SW 1271 (cell line): ENCODE data around the gene HS3ST2.
"Not testable (repeated sequence)": the region's sequence is repeated elsewhere in the genome, so short reads cannot be mapped to it uniquely, and the experiment has no call there.

Experiments used
- DNase-seq, 2 experiments: peaks; one replicate each; lab custom pipeline; 2025; lab: John Stamatoyannopoulos, UW

Gene HS3ST2

DNA sequence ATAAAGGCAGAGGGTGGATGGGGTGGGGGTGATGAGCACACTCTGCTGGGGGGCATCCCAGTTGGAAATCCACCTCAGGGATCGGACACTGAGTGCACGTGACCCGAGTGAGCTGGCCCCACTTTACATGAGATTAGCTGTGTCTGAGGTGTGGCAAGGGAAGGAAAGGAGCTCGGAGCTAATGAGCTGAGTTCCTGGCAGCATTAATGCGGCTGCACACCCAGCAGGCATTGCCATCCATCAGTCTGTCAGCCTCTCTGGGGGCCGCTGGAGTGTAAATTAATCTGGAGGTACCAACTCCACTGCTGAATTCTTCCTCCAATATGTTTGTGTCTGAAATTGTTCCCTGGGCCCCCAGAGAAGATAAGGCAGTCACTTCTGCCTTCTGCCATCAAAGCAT, 65.5 kb downstream of the HS3ST2 start:
- no peak for DNase-seq

DNA sequence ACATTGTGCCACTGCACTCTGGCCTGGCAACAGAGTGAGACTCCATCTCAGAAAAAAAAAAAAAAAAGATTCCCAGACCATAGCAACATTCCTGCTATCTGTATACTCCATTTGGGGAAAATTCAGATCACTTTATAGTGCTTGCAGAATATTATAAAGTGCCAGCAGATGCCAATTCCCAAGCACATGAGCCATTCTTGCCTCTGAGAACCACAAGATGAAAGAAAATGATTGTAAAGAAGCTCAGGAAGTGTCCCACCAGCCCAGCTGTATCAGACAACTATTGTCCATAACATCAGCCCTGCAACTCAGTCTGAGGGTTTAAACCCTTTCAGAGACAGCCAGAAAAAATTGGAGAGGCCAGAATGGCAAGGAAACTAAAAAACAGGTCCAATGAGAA, 69.0 kb downstream of the HS3ST2 start:
- DNase-seq = no peak

DNA sequence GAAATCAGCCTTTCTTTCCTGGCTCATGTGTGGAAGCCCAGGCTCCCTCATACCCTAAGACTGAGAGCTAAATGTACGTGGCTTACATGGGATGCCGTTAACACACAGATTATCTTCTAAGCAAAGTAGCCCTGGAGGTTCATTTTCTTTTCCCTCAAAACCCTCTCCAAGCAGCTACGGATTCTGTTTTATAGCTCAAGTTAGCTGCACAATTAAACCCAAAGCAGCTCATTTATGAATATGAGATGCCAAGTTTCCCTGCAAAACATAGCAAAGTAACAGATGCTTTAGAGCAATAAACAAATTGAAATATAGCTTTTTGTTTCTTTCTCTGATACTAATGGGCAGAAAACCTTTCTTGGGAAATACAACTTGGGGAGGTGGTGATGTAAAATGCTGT, 72.0 kb downstream of the HS3ST2 start:
- DNase-seq = no peak

DNA sequence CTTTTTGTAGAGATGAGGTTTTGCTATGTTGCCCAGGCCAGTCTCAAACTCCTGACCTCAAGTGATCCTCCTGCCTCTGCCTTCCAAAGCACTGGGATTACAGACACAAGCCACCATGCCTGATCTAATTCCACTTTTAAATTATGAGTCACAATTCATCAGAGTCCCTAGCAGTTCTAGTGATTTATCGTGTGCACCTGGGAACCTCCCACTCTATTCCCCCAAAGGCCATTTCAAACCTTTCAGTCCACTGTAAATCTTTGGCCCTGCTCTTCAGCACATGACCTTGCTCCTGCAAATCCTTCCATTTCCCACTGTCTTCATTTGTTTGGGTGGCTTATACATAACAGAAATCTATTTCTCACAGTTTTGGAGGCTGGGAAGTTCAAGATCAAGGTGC, 73.0 kb downstream of the HS3ST2 start:
- DNase-seq = no peak

DNA sequence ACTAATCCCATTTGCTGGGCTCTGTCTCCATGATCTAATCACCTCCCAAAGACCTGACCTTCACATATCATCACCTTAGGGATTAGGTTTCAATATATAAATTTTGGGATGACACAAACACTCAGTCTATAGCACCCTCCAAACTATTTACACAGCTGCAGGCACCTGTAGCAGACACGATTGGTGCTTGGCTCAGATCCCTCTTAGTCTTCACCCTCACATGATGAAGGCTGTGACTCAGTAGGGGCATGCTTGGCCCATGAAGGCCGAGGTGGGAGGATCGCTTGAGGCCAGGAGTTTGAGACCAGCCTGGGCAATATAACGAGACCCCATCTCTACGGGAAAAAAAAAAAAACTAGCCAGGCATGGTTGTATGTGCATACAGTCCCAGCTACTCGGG, 73.5 kb downstream of the HS3ST2 start:
- no peak for DNase-seq

DNA sequence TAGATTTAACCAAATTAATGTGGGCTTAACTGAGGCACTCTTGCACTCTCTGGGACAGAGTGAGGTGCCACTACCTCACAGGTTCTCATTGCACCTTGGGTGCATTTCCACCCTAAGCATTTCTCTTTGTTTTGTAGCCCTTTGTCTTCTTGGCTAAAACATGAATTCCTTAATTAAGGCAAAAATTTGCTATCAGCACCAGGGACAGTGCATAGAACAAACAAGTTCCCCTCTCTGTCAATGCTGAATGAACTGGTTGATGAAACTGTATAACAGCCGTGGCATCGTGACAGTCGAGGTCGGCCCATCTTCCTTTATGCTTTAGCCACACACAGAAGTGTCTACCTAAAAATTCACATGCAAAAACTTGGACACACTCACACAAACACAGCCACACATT, 74.8 kb downstream of the HS3ST2 start:
- no peak for DNase-seq

DNA sequence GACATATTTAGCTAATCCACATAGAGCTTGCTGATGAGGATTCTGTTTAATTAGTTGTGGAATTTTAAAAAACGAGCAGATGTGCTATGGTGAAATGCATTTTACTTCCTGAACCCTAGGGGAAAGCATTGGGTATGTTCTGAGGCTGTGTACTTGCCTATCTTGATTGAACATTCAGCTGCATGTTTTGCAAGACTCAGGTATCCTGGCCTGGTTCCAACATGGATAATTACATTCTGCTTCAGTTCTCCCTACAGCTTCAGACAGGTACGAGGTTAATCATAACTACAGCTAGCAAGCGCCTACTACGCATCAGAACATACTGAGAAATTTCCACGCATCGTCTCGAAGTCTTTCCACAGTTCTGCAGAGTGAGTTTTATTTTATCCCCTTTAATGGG, 77.0 kb downstream of the HS3ST2 start:
- DNase-seq = no peak

DNA sequence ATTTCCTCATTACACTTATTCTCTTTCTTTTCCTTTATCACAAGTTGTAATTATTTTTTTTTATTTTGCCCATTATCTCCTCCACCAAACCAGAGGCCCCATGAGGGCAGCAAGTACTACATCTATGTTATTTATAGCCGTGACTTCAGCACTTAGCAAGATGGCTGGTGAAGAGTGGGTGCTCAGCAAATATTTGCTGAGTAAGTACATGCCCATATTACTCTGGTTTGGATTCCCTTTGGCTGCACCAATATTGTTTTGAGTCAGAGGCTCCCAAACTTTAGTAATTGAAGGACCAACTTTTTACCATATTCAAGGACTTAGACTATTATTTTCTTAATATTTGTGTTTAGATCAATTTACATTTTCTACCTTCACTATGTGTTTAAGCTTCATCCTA, 83.2 kb downstream of the HS3ST2 start:
- DNase-seq = no peak

DNA sequence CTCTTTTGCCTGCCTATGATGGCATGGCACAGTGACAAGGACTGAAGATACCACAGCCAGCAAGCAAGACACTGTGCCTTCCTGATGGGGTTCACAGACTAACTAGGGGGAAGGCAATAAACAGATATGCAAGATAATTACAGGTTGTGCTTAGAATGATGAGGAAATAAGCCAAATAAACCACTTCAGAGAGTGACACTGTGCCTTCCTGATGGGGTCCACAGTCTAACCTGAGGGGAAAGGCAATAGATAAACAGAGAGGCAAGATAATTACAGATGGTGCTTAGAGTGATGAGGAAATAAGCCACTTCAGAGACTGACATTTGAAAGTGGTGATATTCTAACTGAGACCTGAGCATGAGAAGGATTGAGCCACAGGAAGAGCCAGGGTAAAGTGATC, 84.2 kb downstream of the HS3ST2 start:
- DNase-seq = no peak

DNA sequence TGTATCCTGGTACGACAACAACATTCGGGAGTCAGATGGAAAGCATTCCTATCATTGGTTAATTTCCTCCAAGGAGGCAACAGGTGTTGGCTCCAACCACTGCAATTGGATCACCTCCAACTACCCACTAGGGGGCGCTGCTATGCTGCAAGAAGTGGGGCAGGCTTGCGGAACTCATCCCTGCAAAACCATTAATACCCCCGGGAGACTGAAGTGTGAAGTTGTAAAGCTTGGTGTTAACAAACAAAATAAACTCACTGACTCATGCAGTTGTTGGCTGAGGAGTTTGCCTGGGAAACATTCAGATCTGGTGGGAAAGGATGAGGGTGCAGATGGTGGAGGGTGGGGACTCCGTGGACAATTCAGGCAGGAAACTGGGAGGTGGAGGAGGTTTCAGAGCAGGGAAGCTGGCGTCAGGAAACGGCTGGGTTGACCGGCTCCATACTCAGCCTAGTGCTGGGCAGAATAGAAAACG, 84.9 kb downstream of the HS3ST2 start:
- DNase-seq = peak in 1 of 2 experiments; percentile 16

DNA sequence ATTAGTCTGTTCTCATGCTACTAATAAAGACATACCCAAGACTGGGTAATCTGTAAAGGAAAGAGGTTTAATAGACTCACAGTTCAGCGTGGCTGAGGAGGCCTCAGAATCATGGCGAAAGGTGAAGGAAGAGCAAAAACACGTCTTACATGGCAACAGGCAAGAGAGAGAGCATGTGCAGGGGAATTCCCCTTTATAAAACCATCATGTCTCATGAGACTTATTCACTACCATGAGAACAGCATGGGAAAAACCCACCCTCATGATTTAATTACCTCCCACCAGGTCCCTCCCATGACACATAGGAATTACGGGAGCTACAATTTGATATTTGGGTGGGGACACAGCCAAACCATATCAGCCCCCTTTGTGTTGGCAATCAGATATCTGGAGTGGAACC, 85.6 kb downstream of the HS3ST2 start:
- not testable (repeated sequence) for DNase-seq

DNA sequence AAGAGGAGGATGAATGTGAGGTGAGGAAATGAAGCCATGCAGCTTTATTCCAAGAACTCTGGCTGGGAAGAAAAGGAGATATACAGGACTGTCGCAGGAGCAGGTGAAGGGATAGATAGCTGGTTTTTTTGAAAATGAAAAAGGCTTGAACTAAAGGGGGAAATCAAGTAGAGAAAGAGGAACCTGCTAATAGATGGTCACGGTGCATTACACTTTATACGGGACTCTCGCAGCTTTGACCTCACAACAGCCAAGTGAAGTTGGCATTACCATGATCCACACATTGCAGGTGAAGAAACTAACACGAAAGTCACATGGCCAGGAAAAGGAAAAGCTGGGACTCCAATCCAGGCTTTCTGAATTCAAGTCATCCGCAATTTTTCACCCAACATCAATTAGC, 86.9 kb downstream of the HS3ST2 start:
- no peak for DNase-seq

DNA sequence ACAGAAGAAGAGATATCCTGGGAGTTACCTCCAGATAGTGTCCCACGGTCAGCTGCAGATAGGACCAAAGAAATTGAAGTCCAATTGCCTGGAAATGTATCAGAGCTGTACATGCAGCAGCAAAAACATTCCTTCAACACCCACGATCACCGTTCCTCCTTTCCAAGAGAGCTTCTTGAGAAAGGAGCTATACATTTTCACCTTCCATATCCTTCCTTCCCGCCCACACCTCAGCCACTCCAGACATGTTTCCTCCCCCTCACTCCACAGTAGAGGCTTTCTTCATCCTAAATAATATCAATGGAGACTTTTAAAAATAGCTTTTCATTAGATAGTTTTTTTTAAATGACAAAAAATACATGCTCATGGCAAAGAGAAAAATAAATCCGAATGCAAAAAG, 87.6 kb downstream of the HS3ST2 start:
- no peak for DNase-seq

DNA sequence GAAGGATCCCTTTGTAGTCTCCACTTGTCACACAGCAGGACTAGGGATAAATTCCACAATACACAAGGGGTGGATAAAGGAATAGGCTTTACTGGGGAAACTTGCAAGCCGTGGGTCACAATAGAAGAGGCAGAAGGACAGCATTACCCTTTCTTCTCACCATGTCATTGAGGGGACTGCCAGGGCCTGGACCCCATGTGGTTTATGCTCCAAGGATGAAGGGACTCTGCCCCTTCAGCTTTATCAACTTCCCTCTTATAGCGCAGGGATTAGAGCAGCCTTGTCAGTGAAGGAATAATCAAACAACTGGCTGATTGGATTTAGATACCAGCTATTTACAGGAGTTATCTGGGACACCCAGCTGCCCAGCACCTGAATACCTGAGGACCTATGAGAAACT, 89.8 kb downstream of the HS3ST2 start:
- DNase-seq = no peak

DNA sequence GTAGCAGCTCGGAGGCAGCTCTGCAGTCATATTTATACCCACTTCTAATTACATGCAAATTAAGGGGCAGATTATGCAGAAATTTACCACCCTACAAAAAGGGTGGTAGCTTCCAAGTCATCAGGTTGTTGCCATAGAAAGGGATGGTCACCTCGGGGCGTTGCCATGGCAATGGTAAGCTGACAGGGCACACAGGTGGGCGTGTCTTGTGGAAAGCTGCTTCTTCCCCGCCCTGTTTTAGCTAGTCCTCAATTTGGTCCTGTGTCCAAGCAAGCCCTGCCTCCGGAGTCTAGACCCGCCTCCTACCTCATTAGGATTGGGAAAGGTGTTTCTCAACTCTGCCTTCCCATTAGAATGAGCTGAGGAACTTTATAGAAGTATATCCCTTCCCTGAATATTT, 98.7 kb downstream of the HS3ST2 start:
- DNase-seq = no peak

DNA sequence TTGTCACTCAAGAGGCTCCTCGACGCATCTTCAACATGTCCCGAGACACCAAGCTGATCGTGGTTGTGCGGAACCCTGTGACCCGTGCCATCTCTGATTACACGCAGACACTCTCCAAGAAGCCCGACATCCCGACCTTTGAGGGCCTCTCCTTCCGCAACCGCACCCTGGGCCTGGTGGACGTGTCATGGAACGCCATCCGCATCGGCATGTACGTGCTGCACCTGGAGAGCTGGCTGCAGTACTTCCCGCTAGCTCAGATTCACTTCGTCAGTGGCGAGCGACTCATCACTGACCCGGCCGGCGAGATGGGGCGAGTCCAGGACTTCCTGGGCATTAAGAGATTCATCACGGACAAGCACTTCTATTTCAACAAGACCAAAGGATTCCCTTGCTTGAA, 101.0 kb downstream of the HS3ST2 start:
- DNase-seq = no peak

DNA sequence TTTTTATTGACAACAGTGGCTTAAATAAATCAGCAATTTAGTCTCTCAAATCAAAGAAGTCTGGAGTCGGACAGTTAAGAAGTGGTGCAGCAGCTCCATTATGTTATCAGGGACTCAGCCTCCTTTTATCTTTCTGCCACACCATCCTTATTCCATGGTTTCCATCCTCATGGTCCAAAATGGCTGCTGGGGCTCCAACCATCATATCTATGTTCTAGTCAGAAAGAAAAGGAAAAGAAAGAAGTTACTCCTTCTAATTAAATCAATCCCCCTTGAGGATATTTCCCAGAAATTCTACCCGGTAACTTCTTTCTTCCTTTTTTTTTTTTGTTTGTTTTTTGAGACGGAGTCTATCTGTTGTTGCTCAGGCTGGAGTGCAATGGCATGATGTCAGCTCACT, 109.5 kb downstream of the HS3ST2 start:
- no peak for DNase-seq

DNA sequence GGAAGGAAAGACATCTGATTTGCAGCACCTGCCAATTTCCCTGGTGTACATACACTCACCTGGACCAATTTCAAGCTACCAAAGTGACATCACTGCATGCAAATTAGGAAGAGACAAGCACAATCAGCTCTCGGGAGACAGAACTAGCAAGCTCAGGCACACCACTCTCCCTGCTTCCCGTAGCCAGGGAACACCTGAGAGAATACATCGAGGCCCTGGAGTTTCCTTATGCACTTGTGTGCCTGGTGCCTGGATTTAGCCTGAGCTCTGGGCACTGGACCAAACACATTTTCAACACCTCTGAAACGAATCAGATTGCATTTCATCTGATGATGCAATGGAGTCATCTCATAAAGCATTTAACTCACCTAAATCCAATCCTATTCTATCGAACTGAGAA, 110.5 kb downstream of the HS3ST2 start:
- DNase-seq = no peak

DNA sequence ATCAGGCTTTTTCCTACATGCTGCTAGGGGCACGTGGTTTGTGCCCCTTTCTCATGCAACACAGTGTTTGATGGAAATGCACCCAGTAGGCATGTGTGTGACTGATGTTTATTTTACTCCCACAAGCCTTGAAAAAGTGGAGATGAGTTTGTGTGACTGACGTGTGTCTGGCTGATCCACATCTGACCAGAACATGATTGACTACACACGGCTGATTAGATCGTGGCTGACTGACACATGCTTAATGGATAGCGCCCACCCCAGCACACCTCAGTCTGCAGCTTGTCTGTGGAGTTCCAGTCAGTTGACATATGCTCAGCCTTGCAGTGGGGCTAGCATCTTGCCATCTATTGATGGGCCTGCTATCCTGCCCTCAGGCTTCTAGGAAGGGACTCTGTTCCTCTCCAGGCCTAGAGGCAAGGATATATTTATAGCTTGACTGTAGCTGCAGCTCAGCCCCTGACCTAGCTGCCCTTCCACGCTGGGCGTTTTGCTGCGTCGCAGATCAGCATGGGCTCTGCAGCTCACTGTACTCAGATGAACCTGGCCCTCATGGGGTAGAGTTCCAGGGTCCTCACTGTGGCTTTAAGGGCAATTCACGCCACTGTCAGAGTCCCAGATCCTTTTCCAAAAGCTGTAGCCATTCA, 112.3 kb downstream of the HS3ST2 start:
- no peak for DNase-seq

DNA sequence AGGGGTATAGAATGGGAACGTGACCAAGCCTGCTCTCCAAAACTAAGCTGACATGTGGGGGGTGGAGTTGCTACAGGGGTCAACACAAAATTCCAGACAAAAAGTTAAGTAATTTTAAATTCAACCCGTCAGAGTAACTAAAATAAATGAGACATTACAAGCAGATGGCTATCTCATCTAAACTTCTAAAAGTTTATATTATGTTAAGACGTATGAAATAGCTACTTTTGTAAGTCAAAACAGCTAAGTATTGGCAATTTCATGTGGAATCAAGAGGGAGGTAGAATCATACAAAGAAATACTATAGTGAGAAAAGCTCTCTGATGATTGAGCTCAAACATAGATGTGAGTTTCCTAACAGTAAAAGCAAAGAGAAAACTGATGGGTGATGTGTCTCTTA, 113.3 kb downstream of the HS3ST2 start:
- DNase-seq = no peak

DNA sequence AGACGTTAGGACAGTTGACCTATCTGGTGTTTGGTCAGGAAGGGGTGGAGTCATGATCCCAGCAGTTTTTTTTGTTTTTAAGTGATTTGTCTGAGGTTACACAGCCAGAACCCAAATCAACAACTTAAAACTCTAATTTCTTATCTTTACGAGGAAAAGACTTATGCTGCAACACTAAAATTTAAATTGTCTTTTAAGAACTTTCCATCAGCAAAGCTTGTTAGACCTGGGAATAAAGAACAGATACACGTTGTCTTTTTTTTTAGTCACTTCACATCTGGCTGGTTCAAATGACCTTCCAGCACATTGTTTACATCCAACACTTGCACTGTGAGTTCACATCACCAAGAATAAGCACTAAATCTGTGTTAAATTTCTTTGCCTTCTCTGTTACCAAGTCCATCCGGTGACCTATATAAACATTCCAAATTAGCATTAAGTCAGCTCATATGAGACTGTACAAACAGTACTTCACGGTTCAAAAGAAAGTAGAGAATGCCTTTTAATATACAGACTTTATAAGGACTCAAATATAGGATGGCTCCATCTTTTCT, 115.0 kb downstream of the HS3ST2 start:
- no peak for DNase-seq

DNA sequence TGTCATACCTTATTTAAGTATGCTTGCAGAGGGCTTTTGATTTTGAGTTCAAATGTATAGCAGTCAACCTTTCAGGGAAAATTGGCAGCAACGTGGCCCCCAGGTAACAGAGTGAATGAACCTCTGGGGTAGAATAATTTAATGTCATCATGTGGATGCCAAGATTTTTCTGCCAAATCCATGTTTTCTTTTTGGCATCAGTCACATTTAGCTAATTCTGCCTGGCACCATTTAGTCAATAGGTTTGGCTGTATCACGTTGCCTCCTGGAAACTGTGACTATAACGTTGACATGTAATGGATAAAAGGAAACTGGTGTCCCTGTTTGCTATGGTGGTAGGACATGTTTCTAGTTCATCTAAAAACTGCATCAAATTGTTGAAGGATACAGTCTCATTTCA, 115.5 kb downstream of the HS3ST2 start:
- DNase-seq = no peak

DNA sequence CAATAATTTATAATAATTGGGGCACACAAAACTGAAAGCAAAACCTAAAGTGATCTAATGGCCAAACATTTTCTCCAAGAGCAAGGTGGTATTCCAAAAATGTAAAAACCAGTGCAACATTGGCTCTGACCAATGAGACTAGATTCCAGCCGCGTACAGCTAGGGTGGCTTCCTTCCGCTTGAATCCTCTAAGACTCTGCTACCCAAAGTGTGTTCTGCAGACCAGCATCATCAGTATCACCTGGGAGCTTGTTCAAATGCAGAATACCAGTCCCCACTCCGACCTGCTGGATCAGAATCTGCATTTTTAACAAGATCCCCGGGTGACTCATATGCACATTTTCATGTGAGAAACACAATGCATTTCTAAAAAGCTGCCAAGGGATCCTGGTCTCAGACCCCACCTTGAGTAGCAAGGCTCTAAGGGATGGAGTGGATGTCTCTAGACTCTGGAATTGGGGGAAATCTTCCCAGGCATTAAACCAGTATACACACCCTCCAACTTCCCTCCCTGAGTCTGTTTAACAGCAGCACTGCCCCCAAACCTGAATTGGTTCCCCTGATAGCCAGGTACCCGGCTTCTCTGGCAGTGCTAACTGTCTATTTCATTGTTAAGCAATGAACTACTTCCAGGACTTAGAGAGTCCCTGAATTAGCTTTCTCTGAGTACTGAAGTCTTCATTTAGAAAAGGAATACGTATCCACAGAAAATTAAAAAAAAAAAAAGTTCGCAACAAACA, 118.2 kb downstream of the HS3ST2 start:
- no peak for DNase-seq

DNA sequence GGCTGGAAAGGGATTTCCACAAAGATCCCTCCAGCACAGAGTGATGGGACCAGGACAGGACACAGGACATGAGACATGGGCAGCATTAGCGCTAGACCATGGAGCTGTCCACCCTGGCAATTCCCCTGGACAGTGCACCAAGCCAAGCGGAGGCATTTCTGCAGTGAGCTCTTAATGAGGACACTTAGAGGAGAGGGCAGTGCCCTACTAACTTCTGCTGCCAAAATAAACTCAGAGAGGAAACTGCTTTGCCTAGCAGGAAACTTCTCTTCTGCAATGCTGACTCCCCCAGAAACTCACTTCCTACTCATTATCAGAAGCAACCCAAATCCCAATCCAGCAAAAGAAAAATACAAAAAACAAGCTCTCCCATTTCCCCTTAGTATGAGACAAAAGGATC, 119.2 kb downstream of the HS3ST2 start:
- no peak for DNase-seq
